Measurements from ENCODE around the gene NPAS3.

Gene NPAS3

DNA sequence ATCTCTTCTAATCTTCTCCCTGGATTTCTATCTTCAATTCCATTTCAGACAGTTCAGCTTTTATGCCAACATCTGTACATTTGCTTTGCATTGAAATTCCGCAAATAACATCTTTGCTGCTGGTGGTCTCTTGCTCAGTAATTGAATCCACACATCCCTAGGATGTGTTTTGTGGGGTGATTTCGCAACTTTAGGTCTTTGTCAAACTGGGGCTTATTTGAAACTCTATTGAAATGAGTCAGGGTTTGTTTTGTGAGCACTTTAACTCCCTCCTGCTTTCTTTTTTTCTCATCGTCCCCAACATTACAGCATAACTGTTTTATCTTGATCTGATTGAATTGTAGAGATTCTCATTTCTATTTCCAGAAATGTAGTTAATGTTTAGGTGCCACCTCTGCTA, 404.3 kb downstream of the NPAS3 start:
- DNase-seq = no peak

- no peak for DNase-seq
Observed at GRCh38 chr14:33347796-33348195, 409.1 kb downstream of the NPAS3 start.

DNA sequence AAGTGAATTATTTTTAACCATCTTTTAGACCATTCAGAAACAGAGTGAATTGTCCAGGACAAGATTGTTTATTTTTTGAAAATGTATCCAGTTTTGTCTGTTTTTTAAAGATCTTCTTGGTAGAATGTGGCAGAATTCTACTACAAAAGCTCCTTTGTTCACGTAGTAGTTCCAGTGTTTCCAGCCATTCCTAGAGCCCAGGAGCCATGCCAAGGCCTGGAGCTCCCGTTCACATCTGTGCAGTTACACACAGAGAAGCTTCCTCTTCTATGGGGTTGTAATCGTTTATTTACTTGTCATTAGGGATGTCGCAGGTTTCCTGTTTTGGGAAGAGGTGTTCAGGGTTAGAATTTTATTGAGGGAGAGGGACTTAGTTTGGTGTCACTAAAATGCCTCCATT, 409.8 kb downstream of the NPAS3 start:
- no peak for DNase-seq

DNA sequence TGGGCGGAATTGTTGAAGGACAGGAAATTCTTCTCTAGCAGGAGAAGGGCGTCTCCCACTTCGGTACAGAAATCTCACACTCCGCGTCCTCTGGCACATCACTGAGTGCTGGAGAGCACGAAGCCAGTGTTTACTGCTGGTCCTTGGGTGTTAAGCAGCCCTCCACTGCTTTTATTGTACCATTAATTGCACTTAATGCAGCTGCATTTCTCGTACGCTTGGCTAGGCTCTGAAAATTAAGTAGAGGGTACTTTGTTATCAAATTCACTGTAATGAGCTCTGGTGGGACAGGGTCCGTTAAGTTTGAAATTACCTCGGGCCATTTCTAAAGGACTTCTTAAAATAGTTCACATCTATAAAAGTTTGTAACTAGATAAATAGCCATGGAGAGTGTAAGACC, 411.2 kb downstream of the NPAS3 start:
- DNase-seq = no peak

DNA sequence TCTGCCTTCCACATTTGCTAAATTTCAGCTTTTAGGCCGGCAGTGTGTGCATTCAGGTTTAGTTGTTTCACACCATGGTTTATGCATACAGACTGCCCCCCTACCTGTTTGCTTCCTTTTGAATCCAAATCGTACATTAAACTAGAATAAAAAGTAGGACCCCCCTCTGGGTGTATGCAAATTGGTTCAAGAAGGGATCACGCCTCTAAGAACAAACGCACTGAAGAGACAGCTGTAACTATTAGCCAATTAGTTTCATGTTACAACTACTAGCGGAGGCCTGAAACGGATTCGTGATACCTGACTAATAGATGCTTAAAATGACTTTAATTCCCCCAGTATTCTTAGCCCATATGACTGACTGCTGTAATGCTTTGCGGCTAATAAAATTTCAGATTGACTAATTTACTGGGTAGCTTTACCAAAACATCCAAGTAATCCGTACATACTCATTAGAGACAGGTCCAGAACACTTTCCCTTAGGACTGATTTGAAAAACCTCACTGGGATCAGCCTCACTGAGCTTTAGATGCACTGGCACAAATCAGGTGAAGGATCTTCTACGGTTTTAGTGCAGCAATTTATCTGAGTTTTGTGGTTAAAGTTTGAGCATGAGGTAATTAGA, 411.8 kb downstream of the NPAS3 start:
- DNase-seq = no peak

- DNase-seq = no peak
Observed at GRCh38 chr14:33352821-33353220, 414.1 kb downstream of the NPAS3 start.

DNA sequence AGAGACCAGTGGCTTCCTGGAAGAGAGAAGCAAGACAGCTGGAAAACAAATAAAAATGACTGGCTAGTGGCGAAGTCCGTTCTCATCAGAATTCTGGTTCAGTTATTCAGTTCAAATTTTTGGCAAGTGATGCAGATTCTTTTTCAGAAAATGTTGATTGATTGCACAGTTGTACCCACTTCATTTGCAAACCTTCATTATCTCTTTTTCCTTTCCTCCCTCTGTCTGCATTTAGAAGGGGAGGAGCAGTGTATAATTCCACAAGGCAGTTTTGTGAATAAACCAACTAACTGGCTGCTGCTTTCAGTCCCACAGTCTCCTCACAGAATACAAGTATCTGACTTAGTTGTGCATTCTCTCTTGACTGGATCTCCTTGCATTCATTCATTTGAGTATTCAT, 417.5 kb downstream of the NPAS3 start:
- DNase-seq = no peak

DNA sequence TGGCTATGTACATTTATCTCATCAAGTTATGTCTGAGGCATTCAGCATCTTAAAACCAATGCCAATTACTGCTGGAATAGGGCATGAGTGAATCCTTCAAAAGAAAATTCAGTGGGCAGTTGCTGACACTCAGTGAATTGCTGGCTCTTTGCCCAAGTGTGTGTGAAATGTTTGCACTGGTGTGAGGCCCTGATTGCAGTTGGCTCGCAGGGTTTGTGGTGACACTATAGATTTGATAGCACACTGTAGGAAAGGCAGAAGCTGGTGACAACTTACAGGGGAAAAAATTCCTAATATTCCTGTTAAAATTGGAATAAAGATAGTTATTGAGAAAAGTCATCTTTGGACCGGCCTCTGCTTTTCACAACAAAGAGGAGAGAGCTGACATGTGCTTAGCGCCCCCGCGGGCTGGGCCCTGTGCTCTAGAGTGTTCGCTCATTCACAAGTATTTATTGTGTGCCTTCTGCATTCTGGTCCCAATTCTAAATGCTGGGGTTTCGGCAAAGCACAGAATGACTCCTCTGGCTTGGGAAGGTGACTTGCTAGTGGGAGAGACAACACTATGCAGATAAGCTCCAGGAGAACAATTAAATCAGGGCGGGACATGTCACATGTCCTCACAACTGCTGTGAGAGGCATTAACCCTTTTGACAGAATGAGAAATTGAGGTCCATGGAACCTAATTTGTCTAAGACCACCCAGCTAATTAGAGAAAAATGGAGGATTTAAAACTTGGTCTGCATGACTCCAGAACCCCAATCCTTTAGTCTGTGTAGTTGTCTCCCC, 418.7 kb downstream of the NPAS3 start:
- DNase-seq = peak; percentile 85 to 86

- no peak for DNase-seq
Observed at GRCh38 chr14:33359288-33359881, 420.7 kb downstream of the NPAS3 start.

- DNase-seq = no peak
Observed at GRCh38 chr14:33362934-33363333, 424.3 kb downstream of the NPAS3 start.

GRCh38 chr14:33363682-33364081, 425.0 kb downstream of the NPAS3 start:
- no peak for DNase-seq

- DNase-seq = peak in 1 of 2 experiments; percentile 14
Observed at GRCh38 chr14:33364466-33364865, 425.8 kb downstream of the NPAS3 start.

DNA sequence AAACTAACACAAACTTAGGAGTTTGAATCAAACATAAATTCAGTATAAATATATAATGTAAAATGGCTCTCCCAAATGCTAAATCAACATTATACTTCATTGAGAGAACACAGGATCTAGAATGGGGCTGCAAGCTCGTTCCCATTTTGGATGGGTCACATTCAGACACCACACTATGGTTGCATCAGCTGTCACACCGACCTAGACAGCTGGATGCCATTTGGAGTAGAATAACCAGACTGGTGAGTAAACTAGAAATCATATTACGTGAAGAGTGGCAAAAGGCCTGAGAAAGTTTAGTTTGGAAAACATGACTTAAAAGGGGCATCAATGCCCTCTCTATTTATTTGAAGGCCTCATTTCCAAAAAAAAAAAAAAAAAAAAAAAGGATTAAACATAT, 430.4 kb downstream of the NPAS3 start:
- DNase-seq = no peak

DNA sequence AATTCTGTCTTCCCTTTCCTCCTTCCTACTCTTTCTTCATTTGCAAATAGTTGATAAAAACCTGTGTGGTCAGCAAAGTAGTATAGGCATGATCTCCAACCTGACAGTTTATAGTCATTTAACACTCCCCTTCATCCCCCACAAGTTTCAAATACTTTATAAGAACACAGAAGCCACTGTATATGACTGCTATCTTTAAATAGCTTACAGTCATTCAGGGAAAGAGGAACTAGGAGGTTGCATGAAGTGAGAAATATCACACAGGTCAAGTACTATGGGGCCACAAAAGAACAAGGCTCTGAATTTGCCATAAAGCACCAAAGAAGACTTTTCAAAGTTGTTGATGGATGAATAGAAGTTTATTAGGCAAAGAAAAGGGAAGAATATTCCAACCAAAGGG, 431.3 kb downstream of the NPAS3 start:
- no peak for DNase-seq

- no peak for DNase-seq
Observed at GRCh38 chr14:33370426-33370825, 431.7 kb downstream of the NPAS3 start.

GRCh38 chr14:33375196-33375595, 436.5 kb downstream of the NPAS3 start:
- DNase-seq = no peak

DNA sequence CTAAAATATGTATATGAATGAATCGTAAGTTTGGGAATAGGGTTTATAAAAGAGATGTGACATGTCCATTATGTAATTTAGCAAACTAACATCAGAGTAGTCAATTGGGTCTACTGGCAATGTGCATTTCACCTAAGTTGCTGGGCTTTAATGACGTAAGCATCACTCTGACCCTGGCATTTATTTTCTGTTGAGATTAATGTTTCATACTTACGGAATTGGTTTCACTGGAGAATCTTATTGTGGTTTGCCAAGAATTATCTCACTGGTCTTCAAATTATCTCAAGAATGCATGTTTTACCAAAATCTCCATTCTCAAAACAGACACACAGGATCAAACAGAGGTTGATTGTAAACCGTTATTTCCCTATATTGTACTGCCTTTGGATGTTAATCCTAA, 437.1 kb downstream of the NPAS3 start:
- DNase-seq = no peak

- peak; percentile 17 to 23 for DNase-seq
Observed at GRCh38 chr14:33376510-33376909, 437.8 kb downstream of the NPAS3 start.

GRCh38 chr14:33377596-33378390, 439.1 kb downstream of the NPAS3 start:
- DNase-seq = peak in 1 of 2 experiments; percentile 18

GRCh38 chr14:33381717-33382116, 443.0 kb downstream of the NPAS3 start:
- DNase-seq = no peak

- no peak for DNase-seq
Observed at GRCh38 chr14:33386140-33386539, 447.5 kb downstream of the NPAS3 start.

DNA sequence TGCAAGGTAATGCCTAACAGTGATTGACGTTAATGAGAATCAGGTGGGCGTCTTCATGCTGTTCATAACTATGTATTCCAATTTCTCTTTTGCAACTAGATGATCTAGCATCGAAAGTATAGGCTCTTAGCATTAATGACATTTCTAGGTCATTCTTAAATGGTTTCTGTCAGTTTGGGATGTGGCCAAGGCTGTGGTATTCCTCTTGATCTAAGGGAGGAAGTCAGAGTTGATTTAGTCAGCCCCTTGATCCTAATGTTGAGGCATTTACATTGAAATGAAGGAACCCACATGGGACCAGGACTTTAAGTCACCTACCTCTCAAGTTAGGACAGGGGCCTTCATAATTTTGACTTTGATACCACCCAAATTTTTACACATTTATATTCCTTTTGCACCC, 448.1 kb downstream of the NPAS3 start:
- DNase-seq = no peak

DNA sequence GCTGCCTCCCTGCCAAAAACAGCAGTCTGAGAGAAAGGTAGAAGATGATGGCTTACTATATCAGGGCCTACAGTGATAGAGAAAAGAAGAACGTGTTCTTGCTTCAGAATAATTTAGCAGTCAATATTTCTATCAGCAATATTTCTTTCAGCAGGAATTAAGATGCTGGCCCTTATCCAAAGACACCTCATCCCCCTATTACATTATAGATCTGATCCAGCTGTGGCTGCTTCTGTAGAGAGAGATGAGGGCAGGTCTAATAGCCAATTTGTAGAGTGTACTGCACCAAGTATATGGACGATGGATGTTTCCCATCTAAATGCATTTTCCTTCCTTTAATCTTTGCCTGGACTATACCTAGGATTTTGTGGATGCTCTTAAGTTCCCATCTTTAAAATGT, 451.7 kb downstream of the NPAS3 start:
- DNase-seq = no peak
